IMR-90 (cell line): ENCODE results near the gene BCL2L13.

ENCODE experiments used
- CEBPB ChIP-seq: IDR thresholded peaks from 2 replicates; pipeline ENCODE4 v1.6.1; 2012; ENCODE audit warnings: low read depth, low read length, improper control_type of control experiment
- CHD1 ChIP-seq: IDR thresholded peaks from 2 replicates; pipeline ENCODE4 v1.6.1; 2012; ENCODE audit warnings: low read depth, low read length, improper control_type of control experiment
- CTCF ChIP-seq: conservative IDR thresholded peaks from 2 replicates; pipeline ENCODE4 v1.5.1; 2012; ENCODE audit warnings: mild to moderate bottlenecking, low read depth, low read length, improper control_type of control experiment
- ELK1 ChIP-seq: fragments of 150-350 bp; IDR thresholded peaks from 2 replicates; pipeline ENCODE4 v1.6.1; 2016; ENCODE audit warnings: low read depth, mild to moderate bottlenecking, low read length, moderate library complexity, borderline replicate concordance
- FOS ChIP-seq: fragments of 150-350 bp; IDR thresholded peaks from 2 replicates; pipeline ENCODE4 v1.6.1; 2016; ENCODE audit warnings: low read depth, low read length
- MAFK ChIP-seq: IDR thresholded peaks from 2 replicates; pipeline ENCODE4 v1.6.1; 2012; ENCODE audit warnings: low read depth, low read length, improper control_type of control experiment
- MAZ ChIP-seq: IDR thresholded peaks from 2 replicates; pipeline ENCODE4 v1.6.1; 2012; ENCODE audit warnings: low read depth, mild to moderate bottlenecking, low read length, improper control_type of control experiment, moderate library complexity, borderline replicate concordance
- MXI1 ChIP-seq: IDR thresholded peaks from 2 replicates; pipeline ENCODE4 v1.6.1; 2012; ENCODE audit warnings: low read depth, mild to moderate bottlenecking, low read length, moderate library complexity, borderline replicate concordance
- POLR2A ChIP-seq: IDR thresholded peaks from 2 replicates; pipeline ENCODE4 v1.6.1; 2012; ENCODE audit warnings: mild to moderate bottlenecking, low read depth, low read length
- RCOR1 ChIP-seq: IDR thresholded peaks from 2 replicates; pipeline ENCODE4 v1.6.1; 2012; ENCODE audit warnings: mild to moderate bottlenecking, low read length, improper control_type of control experiment; ENCODE audit not compliant: insufficient replicate concordance
- RFX5 ChIP-seq: IDR thresholded peaks from 2 replicates; pipeline ENCODE4 v1.8.0; 2012; ENCODE audit warnings: low read depth, mild to moderate bottlenecking, low read length, moderate library complexity
- USF2 ChIP-seq: fragments of 150-350 bp; IDR thresholded peaks from 2 replicates; pipeline ENCODE4 v1.6.1; 2017; ENCODE audit warnings: mild to moderate bottlenecking, antibody characterized with exemption, low read length, low read depth

- TF ChIP-seq POLR2A (no peak), CTCF (no peak), CEBPB (no peak), RFX5 (no peak), USF2 (no peak), MXI1 (no peak), MAZ (no peak), CHD1 (no peak), MAFK (no peak), ELK1 (no peak), RCOR1 (no peak), FOS (no peak)
These were observed 140.9 kb downstream of the BCL2L13 start for GRCh38 chr22:17779286-17780115.
